Stimulated activated CD8-positive, alpha-beta memory T cell treated with anti-CD3 and anti-CD28 coated beads, Interleukin-2, amount 100 ng/mL, for 48 hours (primary cell): Measurements from ENCODE around the gene EXOC3L2.
"Not testable (repeated sequence)": the region's sequence is repeated elsewhere in the genome, so short reads cannot be mapped to it uniquely, and the experiment has no call there.

Experiments used
- DNase-seq, 2 donors: peaks; one replicate each; pipeline ENCODE4 v3.0.0-alpha.2; 2020; ENCODE audit warnings: low read depth in 2 of 2

EXOC3L2 gene

DNA sequence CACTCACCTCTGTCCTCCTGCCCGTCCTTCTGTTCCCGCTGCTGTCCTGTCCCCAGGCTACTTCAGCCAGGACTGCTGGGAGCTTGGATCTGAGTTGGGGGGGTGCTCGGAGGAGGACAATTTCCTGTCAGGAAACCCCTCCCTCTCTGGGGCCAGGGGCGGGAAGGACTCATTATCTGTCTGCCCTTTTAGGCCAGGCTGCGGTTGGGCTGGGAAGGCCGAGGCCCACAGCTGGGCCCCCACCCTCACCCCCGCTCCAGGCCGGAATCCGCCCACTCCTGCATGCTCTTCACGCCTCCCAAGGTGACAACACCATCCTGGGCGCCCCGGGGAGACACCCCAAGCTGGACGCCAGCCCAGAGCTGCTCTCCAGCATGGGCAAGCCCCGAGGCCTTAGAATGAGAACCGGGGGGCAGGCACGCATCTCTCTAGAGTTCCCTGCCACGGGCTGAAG lies at the start of gene EXOC3L2:
Gene EXOC3L2, minus strand, starts transcription at position 74 of the 454 bp plus-strand sequence. CDS start 6,362 bp downstream, outside the sequence.
- DNase-seq: no peak

DNA sequence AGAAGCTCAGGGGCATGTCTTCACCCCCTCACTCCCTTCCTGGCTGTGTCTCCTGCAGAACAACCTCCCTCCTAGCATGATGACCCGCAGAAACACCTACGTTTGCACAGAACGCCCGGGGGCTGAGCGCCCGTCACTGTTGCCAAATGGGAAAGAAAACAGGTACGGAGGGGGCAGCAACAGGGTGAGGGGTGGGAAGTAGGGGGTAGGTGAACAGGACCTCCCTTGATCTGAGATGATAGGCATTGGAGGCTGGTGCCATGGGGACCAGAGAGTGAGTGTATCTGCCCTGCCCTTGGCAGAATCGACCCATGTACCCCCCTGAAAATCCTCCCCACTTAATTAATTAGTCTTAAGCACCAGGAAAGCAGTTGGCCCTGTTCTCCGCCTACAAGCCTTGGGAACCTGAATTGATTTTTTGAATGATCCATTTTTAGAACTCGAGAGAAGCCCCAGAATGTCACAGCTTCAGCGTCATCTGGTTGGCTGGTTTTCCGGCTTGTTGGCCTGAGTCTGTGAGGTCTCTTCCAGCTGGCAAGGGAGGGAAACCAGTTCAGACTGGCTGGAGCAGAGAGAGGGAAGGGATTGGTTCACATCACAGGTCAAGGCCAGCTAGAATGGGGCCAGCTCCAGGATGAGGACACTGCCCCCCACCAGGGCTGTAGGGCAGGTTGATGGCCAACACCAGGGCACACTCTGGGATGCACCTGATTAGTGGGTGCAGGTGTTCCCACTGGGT lies 49.3 kb upstream of the EXOC3L2 start:
- DNase-seq: no peak

DNA sequence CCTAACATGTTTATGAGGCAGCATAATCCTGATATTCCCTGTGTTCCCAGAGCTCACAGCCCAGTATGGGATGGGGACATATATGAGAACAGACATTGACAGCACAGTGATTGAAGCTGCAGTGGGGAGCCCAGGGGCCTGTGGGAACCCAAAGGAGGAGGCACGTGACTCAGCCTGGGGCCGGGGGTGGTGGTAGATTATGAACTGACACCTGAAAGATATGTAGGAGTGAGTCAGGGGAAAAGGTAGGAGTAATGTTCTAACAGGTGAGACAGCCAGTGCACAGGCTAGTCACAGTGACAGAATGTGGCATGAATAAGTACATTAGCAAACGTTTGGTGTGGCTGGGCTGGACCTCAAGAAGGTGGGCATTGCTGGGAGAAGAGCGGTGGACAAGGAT lies 48.5 kb upstream of the EXOC3L2 start:
- DNase-seq: peak in 1 of 2 donors; percentile 31

DNA sequence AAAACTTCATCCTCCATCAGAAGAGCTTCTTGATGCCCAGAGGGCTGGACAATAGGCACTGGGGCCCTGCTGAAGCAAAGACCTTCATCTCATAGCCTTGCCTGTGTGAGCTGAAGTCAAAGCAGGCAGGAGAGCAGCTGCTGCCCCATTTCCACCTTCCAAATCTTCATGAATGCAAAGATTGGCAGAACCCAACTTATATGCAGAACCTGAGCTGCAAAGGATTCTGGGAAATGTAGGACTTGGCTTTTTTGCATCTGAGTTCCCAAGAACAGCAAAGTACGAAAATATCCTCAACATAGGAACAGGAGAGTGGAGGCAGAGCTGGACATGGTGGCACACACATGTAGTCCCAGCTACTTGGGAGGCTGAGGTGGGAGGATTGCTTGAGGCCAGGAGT lies 46.6 kb upstream of the EXOC3L2 start:
- DNase-seq: no peak

DNA sequence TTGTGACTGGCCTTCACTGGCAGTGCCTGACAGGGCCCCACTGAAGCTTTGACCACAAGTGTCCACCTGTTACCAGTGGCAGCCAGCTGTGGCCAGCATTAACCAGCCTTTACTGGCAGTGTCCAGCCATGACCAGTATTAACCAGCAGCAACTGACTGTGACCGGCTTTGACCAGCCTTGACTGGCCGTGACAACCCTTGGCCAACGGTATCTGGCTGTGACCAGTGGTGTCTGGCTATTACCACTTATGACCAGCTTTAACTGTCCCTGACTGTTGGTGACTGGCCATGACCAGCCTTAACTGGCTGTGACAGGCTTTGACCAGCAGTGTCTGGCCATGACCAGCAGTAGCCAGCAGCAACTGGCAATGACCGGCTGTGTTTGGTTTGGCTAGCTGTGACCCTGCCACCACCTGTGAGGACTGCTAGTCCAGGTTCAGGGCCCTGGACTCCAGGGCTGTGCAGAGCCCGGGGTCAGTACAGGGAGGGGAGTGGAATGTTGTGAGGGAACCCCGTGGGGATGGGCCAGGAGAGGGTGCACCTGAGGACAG lies 45.2 kb upstream of the EXOC3L2 start:
- DNase-seq: no peak

DNA sequence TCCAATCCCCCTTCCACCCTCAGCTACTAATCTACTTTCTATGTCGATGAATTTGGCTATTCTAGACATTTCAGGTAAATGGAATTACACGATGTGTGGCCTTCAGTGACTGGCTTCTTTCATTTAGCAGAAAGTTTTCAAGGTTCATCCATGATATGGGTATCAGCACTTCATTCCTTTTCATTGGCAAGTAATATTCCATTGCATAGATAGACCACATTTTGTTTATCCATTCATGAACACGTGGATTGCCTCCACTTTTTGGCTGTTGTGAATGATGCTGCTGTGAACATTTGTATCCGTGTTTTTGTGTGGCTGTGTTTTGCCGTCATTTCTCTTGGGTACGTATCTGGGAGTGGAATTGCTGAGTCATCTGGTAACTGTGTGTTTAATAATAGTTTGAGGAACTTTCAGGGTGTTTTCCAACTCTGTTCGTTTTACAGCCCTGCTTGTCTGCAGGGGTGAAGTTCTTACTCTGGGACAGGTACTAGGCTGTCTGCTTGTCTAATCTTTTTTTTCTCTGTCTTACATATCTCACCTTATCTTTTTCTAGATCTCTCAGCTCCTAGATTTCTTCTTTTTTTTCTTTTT lies 38.3 kb upstream of the EXOC3L2 start:
- no peak for DNase-seq

DNA sequence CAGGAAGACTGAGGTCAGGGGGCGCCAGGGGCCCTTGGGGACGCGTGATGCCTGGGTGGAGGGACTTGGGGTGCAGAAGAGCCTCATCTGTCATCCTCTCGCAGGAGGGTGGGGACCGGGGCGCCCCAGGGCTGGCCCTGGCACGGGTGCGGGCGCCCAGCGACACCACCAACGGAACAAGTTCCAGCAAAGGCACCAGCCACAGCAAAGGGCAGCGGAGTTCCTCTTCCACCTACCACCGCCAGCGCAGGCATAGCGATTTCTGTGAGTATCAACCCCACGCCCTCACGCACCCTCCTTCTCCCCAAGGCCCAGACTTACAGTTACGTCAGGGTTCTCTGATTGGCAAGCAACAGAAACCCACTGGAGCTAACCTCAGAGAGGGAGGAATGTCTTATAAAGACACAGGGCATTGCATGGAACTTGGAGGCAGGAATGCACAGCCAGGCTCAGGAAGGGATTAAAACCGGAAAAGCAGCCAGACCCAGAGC lies 35.3 kb upstream of the EXOC3L2 start:
- DNase-seq: no peak

DNA sequence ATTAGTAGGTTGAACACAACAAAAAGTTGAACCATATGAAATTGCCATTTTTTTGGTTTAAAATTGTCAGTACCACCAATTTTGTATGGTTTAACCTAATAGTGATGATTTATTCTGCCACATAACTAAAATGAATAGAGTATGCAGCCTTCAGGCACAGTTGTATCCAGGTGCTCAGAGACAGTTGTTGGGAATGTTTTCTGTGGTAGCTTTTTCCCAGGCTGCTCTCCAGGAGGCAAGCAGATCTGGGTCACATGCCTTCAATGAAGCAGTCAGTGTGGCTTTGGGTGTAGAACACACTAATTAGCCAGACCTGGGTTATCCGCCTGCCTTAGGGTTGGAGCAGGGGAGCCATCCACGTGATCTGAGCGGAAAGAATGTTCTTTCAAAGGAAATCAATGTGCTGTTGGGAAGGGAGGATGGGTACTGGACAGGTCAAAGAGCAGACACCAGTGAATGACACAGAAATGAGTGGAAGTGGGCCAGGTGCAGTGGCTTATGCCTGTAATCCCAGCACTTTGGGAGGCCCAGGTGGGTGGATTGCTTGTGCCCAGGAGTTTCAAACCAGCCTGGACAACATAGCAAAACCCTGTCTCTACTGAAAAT lies 34.5 kb upstream of the EXOC3L2 start:
- no peak for DNase-seq

DNA sequence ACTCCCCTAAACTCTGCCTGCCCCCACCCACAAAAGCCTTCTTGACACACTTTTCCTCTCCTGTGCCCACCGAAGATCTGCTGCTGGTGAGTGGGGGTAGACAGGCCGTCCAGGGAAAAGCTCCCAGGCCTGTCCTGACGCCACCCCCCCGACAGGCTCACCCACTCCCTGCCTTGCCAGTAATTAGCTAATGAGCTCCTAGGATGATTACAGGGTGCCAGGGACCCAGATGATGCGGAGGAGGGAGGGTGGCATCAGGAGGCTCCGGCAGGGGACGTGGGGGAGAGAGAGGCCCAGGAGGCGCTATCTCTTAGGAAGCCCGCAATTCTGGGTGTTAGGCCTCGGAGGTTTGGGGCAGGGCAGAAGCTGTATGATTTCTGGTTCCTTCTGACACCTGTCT lies 32.9 kb upstream of the EXOC3L2 start:
- no peak for DNase-seq

DNA sequence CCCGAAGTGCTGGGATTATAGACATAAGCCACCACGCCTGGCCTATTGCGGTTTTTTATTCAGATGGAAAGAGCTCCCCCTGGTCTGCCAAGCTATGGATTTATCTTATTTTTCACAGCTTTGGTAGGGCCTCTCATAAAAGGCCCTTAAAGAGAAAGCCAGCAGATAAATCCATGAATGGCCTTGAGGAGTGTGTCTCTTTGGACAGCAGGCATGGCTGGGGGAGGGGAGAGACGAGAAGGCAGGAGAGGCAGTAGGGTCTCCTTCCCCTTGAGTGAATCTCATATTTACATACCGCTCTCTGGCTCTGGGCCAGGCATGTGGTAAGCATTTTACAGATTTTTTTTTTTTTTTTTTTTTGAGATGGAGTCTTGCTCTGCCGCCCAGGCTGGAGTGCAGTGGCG lies 31.1 kb upstream of the EXOC3L2 start:
- DNase-seq: no peak

DNA sequence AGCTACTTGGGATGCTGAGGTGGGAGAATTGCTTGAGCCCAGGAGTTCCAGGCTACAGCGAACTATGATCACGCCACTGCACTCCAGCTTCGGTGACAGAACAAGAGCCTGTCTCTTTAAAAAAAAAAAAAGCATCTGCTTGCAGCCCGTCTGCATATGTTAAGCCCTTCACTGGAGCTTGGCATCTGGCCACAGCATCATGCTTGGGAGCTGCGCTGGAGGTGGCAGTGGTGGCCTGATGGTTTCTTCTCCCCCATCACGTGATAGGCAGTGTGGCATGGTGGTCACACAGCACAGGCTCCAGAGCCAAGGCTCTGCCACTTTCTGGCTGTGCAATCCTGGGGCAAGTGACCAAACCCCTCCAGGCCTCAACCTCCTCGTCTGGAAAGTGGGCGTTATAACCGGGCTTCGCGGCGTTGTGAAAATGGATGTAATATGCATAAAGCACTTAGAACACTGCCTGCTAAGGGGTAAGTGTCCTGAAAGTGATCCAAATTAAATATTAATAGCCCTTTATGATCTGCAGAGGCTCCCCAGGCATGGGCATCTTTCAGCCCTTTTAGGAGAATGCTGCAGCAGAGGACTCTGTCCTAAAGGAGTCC lies 30.3 kb upstream of the EXOC3L2 start:
- no peak for DNase-seq

DNA sequence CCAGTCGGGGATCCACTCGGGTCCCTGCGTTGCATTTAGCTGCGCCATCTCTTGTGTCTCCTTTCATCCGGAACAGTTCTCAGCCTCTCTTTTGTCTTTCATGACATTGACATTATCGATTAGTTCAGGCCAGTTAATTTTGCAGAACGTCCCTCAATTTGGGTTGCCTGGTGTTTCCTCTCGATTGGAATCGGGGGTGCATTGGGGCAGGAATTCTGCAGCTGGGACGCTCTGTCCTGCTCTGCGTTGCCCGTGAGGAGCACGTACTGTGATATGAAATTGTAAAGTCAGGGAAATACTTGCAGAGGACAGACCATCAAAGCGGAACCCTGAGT lies 28.3 kb upstream of the EXOC3L2 start:
- no peak for DNase-seq

DNA sequence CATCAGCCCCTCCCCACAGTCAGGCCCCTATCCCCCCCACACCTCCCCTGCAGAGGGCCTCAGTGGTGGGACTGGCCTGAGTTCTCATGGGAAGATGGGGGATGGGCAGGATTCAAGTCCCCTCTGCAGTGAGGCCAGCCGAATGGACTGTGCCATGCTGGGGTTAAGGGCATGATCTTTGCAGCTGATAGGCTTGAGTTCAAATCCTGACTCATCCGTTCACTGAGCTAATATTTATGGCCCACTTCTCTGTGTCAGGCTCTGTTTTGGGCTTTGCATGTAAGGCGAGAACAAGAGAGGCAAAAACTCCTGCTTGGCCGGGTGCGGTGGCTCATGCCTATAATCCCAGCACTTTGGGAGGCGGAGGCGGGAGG lies 26.5 kb upstream of the EXOC3L2 start:
- no peak for DNase-seq

DNA sequence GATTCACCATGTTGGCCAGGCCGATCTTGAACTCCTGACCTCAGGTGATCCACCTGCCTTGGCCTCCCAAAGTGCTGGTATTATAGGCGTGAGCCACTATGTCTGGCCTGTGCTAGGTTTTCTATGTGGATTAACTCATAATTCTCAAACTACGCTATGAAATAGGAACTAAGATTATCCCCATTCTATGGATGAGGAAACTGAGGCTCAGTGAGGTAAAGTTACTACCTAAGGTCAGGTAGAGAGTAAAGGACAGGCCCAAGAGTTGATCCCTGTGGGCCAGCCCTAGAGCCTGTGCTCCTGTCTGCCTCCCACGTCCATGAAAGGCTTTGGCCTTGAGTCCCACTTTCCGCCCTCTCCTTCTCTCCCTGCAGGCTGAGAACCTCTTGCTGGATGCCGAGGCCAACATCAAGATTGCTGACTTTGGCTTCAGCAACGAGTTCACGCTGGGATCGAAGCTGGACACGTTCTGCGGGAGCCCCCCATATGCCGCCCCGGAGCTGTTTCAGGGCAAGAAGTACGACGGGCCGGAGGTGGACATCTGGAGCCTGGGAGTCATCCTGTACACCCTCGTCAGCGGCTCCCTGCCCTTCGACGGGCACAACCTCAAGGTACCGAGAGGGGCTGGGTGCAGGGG lies 26.0 kb upstream of the EXOC3L2 start:
- no peak for DNase-seq

DNA sequence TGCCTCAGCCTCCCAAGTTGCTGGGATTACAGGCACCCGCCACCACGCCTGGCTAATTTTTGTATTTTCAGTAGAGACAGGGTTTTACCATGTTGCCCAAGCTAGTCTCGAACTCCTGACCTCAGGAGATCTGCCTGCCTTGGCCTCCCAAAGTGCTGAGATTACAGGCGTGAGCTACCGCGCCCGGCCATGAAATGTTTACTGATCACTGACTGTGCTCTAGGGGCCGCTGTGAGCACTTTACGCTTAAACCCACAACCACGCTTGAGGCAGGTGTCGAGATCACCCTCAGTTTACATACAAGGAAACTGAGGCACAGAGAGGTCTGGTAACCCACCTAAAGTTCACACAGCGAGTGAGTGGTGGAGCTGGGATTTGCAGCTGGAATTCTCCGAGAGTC lies 24.7 kb upstream of the EXOC3L2 start:
- not testable (repeated sequence) for DNase-seq

DNA sequence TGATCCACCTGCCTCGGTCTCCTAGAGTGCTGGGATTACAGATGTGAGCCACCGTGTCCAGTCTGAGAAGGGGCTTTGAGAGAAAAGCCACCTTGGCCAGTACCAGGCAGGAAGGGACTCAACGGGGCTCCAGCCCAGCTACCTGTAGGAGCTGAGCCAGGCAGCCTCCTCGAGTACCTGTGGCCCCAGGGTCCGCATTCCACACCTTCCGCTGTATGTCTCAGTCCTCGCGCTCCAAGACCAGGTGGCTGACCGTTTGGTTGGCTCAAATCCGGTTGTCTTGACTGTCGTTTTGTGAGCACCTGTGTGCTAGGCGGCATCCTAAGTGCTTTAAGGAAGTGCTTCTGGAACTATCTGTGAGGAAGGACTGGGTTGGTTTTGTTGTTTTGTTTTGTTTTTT lies 22.1 kb upstream of the EXOC3L2 start:
- DNase-seq: no peak

DNA sequence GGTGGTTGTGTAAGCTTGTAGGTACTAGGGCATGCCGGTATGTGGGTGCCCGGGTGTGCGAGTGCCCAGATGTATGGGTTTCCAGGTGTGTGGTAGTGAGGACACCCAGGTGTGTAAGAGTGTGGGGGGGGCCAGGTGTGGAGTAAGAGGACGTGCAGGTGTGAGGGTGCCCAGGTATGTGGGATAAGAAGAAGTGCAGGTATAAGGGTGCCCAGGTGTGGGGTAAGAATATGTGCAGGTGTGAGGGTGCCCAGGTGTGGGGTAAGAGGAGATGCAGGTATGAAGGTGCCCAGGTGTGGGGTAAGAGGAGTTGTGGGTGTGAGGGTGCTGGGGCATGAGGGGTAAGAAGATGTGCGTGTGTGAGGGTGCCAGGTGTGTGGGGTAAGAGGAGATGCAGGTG lies 20.2 kb upstream of the EXOC3L2 start:
- no peak for DNase-seq

DNA sequence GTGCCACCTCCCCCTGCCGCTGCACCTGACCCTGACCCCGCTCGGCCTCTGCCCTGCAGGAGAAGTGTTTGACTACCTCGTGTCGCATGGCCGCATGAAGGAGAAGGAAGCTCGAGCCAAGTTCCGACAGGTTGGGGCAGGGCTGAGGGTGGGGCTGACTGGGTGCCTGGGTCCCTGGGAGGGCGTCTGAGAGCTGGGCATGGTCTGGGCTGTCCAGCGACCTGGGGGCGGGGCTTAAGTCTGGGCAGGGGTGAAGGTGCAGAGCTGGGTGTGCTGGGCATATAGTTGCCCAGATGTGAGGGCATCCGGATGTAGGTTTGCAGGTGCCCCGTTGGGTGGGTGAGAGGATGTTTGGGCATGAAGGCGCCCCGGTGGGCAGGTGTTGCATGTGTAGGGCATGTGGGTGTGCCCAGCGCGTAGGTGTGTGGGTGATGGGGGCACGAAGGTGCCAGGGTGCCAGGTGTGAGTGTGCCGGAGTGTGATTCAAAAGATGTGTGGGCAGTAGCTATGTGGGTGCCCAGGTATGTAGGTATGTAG lies 19.6 kb upstream of the EXOC3L2 start:
- DNase-seq: no peak

DNA sequence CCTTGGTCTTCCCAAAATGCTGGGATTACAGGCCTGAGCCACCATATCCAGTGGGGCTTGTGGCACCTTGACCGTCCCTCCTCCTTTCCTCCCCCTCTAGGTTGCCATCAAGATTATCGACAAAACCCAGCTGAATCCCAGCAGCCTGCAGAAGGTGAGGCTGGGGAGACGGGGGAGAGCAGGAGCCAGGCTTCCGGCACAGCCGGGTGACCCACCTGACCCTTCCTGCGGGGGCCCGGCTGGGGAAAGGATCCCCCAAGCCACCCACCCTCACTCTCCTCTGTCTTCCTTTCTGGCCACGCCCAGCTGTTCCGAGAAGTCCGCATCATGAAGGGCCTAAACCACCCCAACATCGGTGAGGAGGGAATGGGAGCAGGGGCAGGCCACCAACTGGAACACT lies 17.8 kb upstream of the EXOC3L2 start:
- no peak for DNase-seq

DNA sequence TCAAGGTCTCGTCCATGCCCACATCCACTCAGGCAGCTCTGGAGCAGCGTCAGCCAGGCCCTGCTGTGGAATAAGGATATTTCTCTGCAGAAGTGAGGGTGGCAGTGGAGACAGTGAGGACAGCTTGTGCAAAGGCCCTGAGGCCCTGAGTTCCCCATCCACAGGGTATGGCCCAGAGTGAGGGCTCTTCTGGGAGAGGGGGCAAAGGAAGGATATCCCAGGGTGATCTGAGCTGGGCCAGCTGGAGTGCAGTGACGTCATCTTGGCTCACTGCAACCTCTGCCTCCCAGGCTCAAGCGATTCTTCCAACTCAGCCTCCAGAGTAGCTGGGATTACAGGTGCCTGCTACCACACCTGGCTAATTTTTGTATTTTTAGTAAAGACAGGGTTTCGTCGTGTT lies 17.4 kb upstream of the EXOC3L2 start:
- DNase-seq: no peak

DNA sequence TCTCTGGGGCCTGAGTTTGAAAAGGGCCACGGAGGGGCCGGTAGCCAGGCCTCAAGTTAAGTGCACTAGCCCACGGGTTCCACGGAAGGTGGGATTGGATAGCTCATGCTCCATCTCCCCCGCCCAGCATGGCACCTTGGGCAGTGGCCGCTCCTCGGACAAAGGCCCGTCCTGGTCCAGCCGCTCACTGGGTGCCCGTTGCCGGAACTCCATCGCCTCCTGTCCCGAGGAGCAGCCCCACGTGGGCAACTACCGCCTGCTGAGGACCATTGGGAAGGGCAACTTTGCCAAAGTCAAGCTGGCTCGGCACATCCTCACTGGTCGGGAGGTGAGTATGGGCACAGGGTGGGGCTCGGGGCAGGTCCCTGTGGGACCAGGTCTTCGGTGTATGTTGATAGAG lies 13.7 kb upstream of the EXOC3L2 start:
- no peak for DNase-seq

DNA sequence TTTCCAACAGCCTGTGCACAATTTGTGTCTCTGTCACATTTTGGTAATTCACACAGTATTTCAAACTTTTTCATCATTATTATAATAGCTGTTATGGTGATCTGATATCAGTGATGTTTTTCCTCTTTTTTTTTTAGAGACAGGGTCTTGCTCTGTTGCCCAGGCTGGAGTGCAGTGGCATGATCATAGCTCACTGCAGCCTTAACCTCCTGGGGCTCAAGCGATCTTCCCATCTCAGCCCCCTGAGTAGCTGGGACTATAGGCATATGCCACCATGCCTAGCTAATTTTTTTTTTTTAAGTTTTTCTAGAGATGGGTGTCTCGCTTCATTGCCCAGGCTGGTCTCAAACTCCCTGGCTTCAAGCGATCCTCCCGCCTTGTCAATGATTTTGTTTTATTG lies 11.6 kb upstream of the EXOC3L2 start:
- DNase-seq: no peak
